GM04504 (cell line): ENCODE measurements around the gene RHOH.

Experiments used
- DNase-seq: peaks from one replicate; pipeline ENCODE4 v3.0.0-alpha.2; 2012; ENCODE audit warnings: low read depth

The RHOH gene

DNA sequence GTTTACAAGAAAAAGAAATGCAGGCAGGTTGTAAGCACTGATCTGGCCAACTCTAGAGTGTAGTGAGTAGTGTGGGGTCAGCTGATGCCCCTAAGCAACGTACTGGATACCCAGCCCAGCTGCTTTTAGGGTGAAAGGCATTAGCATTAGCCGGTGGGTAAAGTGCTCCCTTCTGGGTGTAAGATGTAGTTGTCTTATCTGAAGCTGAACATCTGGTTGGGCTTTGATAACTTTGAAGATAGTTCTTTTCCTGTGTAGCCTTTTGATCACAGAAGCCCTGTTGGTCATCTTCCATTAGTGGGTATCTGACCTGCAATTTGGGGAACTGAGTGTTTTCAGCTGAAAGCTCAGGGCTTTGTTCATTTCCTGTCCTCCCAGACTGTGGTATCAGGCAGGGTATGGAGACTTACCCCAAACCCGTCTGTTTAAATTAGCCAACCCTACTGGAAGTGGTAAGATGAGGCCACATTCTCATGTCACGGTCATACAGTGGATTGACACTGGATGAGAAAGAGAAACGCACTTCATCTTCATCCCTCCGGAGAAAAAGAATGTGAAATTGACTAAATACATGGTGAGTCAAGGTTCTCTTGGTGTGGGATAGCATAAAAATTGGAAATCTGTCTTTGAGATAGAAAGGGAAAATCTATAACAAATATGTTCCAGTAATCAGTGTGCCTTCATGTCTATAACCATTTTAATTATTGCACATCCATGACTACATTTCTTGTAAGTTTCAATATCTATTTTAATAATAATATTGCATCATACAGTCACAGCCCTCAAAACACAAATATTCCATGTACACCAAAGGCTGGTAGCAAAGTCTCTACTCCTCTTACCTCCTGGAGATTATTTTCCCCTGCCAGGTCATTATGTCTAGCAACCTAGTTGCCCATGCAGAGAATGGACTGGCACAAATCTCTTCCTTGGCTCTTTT, 8.7 kb downstream of the RHOH start:
- no peak for DNase-seq

DNA sequence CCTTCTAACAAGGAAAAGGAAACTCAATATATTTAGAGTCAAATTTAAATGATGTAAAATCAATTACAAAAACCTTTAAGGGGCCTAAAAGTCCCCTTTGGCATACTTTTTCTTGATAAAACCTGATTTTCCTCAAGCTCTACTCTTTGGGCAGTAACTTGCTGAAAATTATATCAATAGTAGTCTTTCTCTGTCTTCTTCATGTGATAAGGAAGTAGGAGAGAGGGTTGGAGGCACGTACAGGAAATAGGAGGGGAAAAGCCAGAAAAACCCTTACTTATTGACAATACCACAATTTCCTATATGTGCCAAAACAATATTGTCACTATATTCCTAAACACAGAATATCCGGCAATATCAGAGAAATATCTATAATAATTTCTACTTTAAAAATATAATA, 9.6 kb downstream of the RHOH start:
- DNase-seq = no peak

DNA sequence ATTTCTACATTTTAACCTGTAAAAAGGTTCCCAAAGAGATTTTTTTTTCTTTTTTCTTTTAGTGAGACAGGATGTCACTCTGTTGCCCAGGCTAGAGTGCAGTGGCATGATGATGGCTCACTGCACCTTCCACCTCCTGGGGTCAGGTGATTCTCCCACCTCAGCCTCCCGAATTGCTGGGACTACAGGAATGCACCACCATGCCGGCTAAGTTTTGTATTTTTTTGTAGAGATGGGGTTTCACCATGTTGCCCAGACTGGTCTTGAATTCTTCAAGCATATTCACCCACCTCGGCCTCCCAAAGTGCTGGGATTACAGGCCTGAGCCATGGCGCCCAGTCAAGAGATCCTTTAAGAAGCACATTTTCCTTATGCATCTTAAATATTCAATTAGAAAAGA, 12.6 kb downstream of the RHOH start:
- no peak for DNase-seq

DNA sequence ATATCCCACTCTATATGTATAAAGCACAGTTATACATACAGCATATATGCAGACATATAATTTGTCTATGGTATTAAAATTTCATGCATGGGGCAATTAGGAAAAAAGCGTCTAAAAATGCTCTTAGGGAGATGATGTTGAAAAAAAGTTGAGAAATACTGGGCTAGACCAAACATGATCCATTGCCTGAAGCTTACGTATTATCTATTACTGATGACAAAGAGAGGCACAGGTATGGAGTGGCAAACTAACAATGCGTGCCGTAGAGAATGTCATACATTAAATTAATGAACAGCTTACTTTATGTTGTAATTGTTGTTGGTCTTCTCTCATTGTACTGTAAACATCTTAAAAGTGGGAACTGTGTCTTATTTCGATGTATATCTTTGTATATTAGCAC, 13.9 kb downstream of the RHOH start:
- no peak for DNase-seq

DNA sequence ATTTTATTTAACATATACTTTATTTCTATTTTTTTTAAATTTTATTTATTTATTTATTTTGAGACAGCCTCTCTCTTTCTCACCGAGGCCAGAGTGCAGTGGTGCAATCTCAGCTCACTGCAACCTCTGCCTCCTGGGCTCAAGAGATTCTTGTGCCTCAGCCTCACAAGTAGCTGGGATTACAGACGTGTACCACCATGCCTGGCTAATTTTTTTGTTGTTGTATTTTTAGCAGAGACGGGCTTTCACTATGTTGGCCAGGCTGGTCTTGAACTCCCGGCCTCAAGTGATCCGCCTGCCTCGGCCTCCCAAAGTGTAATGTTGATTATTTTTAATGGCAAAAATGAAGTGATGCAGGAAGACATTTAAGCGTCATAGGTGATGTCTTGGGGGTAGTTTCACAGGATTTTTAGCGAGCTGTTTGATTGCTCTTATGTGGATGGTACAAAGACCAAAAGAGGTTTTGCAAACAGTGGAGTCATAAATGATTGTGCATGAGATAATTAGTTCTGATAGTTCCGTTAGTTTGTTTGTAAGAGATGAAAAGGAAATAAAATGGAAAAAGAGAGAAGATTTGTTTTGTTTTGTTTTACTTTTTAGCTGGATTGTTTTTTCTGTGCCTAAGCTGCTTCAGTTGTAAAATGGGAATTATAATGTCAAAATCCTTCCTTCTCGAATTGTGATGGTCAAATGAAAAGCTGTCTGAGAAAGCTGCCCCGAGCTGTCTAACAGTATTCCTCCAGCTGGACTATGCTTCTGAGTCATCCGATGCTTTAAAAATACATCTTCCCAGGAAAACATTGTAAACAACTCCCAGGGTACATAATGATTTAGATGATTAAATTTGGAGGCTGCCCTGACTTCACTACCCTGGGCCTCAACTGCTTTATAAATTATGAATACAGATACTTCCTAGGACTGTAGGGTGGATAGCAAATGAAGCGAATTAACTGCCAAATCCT, 14.7 kb downstream of the RHOH start:
- DNase-seq = no peak

DNA sequence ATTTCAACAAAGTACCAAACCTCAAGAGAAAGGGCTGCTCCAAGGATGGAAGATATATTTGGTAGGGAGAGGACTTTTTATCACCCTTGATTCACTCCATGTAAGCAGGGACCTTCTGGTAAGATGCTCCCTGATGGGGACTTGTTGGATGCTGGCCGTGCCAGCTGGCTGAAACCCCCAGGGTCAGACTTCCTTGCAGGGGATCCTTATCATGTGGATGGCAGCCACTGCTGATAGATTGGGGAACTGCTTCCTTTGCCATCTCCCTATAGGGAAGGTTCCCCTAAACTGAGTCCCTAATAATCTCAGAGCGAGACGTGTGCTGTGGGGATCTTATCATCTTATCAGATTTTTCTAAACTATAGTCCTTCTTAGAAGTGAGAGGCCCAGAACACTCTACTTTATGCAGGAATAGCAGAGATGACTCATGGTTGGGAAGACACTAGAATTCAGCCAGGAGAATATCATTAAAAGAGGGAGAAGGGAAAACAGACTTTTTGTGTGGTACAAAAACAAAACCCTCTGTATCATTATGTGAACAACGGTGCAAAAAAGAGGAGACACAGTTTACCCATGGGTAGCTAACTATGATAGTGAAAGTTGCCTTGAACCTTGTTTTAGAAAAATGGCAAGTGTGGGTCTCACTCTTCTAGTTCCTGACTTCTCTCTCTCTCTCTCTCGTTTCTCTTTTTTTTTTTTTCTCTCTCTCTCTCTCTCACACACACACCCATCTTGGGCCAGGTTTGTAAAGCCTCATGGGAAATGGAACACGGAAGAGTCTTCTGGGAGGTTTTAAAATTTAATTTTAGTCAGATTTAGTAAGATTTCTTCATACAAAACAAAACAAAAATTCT, 16.1 kb downstream of the RHOH start:
- no peak for DNase-seq

DNA sequence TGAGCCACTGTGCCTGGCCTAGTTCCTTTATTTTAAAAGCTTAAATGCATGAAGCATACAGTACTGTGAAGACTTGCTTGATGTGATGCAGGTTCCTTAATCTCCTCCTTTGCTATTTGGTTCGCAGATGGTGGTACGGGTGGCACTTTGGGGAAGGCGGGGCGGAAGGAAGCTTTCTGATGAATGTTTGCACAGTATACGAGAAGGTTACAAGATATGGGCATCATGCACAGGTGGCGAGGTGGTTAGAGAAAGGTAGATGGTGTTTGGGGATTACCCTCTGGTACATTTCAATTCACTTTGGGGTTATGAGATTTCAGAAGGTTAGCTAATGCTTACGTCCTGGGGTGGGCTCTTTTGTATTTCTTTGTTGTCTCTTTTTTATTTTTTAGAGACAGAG, 17.2 kb downstream of the RHOH start:
- no peak for DNase-seq

DNA sequence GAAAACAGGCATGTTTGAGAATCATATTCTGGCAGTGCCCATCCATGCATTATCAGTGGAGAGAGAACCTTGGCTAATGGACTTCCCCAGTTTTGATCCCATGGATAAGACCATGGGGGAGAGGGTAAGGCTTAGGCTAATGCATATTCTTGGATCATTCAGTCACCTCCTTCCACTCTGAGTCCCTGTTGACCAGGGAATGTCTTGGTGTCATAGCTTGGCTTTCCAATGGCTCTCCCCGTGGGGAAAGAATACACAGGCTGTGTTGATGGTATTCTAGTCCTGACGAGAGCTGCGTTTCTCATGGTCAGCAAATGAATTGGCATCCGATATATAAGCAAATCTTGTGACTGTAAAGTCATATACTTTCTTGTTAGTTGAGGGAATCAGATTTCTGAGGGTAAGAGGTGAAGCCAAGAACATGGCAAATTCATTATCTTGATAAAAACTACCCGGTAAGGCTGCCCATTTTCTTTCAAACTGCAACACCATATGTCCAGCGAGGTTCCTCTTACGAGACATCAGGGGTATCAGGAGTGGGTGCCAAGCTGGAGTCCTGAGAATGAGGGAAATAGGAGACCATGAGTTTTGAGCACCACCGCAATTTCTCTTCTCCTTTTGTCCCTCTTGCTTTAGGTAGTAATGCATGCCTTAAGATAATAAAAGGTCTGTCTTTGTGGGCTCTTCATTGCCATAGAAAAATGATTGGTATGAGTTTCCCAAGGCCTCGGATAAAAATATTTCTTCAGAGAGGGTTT, 18.0 kb downstream of the RHOH start:
- no peak for DNase-seq

DNA sequence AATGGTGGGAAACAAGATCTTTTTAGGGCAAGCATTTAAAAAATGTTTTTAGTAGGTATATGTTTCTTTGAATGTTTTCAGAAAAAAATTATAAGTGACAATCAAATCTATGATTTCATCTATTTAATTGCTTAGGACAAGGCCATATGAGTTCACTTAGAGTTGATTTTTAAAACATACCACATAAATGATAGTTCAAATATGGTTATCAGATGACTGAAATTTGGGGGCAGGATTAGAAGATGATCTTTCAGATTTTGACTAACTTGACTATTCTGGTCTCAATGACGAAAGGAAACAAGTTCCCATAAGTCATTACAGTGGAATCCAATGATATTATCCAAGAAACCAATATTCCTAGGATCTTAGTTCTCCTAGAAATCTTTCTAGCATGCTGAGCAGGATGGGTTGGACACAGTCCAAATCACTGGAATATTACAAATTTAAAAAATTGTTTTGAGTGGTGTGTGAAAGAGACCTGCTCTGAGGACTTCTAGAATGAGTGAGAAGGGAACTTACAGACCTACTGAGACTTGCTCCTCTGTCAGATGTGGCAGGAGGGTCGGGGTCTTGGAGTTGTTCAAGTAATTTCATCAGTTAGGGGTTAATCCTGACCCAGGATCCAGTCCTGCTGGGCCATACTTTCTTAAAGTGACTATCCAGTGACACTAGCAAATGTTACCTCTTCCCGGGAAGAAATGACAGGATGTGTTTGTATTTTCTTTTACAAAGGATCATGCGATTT, 20.0 kb downstream of the RHOH start:
- no peak for DNase-seq

DNA sequence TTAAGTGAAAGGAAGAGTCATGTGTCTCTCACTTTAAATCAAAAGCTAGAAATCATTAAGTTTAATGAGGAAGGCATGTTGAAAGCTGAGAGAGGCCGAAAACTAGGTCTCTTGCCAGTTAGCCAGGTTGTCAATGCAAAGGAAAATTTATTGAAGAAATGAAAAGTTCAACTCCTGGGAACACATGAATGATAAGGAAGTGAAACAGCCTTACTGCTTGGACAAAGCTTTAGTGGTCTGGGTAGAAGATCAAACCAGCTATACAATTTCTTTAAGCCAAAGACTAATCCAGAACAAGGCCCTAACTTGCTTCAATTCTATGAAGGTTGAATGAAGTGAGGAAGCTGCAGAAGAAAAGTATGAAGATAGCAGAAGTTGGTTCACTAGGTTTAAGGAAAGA, 24.9 kb downstream of the RHOH start:
- DNase-seq = no peak

DNA sequence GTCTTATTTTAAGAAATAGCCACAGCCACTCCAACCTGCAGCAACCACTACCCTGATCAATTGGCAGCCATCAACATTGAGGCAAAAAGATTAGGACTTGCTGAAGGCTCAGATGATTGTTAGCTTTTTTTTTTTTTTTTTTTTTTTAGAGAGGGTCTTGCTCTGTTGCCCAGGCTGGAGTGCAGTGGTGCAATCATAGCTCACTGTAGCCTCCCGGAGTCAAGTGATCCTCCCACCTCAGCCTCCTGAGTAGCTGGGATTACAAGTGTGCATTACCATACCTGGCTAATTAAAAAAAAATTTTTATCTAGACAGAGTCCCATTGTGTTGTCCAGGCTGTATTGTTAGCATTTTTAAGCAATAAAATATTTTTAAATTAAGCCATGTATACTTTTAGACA, 26.5 kb downstream of the RHOH start:
- DNase-seq = no peak

DNA sequence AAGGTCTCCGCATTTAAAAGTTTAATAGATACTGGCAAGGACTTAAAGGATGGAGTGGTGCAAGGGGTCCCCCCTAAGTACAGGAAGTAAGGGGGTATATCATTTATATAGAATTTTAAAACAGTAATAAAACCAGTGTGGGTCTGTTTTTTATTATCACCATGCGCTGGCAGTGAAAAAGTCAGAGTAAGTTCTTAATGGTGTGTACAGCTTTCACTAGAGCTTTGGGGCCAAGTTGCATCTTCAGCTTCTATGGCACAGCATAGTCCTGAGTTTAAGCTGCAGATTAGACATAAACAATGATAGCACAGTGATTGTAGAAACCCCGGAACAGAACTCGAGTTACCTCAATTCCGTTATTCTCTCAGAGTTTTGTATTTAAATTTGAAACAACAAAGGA, 27.6 kb downstream of the RHOH start:
- DNase-seq = no peak

DNA sequence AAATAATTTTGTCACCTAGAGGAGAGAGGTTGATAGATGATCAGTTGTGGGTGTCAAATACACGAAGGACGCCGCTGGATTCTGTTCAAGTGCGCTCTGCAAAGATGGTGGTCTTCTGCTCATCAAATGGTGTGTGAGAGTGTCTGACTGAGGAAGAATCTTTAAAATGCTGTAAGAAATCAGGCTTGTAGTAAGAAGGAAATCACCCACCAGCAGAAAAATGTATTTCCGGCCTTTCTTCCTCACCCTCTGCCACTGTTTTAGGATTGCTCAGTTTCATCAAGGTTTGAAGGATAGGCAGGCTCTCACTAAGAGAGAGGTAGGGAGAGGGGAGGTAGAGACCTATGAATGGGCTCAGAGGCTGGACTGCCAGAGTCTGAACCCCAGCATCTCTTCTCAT, 28.7 kb downstream of the RHOH start:
- no peak for DNase-seq

DNA sequence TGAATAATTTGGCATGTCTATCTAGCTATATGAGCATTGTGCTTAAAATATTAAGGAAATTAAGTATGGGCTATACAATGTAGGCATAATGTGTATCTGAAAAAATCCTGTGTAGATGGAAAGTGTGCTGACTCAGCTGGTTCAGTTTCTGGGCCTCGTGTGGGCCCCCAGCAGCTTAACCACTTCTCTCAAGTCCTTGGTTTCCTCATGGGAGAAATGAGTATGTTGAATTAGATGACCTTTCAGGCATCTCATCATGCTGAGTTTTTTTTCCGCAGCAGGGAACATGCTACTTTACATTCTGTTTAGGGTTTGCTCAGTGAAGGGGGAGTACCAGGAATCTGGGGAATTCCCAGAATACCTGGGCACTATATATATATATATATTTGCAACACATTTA, 30.5 kb downstream of the RHOH start:
- DNase-seq = no peak

DNA sequence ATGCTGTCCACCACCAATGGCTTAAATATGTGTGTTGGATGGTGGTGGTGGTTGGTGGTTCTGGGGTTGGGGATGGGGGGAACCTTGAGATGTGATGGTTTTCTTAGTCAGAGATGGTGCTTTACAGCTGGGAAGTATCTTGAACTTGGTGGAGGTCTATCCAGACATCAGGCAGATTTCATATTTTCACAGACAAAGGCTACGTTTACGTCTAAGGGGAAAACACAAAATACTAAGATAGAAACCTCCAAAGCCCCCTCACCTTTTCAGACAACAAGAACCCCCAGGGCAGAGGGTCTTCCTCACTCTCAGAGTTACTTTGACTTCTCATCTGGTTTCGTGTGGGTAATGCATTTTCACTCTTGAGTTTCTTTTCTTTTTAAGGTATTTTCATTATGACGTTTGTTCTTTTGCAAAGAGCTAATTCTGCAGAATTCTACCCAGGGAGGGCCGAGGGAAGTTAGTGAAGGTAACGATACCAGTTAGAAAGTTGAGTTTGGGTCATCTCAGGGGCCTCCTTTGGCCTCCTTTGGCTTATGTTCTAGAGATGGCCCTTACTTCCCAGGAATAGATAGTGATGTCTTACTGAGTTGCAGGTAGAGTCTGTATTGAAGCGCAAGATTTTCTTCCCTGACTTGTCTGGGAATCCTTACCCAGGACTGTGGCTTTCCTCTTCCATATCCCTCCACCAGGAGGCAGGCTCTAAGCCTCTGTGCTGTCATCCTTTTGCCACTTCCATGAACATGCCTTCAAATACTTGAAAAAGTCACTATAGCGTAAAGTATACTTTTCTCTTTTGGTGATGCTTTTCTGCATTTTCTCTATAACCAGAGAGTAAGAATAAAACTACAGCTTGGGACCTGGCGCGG, 31.9 kb downstream of the RHOH start:
- DNase-seq = no peak

DNA sequence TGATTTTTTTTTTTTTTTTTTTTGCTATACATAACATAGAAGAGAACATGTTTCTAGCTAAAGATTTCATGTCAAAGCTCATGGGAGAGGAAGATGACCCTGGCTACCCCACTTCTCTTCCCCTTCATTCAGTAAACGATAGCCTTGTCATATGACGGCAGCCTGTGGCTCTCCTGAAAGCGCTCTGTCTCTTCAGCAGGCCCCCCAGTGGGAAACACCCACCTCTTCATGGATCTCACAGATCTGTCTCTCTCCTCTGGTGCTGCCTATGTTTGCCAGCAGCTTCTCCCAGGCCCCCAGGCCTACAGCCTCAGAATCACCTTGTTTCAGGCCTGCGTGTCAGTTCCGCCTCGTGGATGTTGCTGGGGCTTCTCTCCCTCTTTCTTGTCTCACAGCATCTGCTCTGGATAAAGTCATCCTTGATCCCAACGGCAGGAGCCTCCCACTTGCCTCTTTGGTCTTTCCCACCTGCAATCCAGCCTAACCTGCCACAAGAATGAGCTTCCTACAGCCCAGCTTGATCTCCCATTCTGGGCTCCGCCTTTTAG, 34.6 kb downstream of the RHOH start:
- no peak for DNase-seq

DNA sequence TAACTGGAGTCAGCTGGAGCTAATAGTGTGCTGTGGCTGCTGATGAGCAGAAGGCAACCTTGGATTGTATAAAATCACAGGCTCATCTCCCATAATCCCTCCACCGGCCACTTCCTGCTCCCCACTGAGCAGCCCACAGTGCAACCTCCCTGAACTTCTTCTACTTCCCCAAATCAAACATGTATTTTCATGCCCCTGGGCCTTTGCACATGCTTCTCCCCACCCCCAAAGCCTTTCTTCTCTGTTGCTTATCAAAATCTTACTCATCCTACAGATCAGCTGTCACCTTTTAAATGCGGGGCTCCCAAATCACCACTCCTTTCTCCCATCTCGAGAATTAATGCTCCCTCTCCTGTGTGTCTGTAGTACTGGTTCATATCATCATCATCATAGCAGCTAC, 35.8 kb downstream of the RHOH start:
- DNase-seq = no peak

DNA sequence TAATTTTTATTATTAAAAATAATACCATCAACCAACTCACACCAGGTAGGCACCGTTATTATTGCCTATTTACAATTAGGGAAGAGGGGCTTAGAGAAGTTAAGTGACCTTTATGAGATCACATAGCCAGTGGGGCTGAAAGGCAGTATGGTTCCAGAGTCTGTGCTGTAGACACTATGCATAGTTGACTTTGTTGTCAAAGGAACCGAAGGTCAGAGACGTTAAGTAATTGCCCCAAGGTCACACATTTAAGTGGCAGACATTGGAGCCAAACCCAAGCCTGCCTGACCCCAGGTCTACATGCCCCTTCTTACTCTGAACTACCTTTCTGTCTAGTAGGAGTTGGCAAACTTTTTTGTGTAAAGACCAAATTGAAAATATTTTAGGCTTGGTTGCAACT, 36.4 kb downstream of the RHOH start:
- no peak for DNase-seq

DNA sequence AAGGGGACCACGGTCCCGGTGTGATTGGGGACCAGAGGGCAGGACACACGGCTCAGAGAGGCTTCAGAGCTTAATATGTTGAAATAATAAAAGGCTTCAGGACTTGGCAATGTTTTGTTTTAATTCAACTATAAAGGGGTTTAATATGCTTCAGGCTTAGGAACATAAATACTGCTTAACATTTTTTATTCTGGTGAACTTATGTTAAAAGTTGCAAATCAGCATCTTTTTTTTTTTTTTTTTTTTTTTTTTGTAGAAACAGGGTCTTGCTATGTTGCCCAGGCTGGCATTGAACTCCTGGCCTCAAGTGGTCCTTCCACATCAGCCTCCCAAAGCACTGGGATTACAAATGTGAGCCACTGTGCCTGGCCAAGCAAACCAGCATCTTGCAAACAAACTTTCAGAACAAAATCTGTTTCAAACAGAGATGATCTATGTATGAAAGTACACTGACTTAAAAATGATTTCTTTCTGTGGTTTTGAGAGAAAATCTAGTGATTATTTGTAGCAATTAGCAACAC, 37.7 kb downstream of the RHOH start:
- no peak for DNase-seq
